TTC549 (cell line): ENCODE measurements around the gene PLK3.
"Not testable (repeated sequence)": the region's sequence is repeated elsewhere in the genome, so short reads cannot be mapped to it uniquely, and the experiment has no call there.

Source experiments
- FAIRE-seq: peaks from 2 replicates; lab custom pipeline; 2012; peaks lifted over from hg19 to GRCh38; lab: Jason Lieb, UNC

The PLK3 gene

DNA sequence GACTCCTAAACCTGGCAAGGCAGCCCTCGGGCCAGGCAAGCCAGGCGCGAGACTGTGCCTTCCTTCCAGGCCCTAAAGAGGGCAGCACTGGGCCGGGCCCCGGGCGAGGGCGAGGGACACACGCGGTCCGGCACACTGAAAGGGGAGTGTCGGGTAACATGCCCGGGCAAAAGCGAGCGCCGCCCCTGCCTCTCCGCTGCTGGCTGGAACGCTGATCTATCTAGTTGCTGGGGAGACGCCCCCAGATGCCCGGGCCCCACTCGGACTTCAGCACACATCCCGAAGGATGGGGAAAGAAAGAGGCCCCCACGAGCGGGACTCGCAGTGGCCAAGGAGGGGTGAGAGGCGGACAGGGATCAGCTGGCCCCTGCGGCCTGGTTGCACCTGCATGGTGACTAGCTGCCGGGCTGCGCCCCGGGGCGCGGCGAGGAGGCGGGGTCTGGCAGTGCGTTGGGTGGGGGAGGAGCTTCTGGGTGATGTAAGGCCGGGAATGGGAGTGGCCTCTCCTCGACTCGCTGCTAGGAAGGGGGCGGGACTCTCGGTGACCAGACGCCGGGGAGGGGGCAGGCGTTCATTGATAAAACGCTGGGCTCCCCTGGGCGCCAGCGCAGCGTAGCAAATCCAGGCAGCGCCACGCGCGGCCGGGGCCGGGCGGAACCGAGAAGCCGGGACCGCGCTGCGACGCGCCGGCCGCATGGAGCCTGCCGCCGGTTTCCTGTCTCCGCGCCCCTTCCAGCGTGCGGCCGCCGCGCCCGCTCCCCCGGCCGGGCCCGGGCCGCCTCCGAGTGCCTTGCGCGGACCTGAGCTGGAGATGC, at the start of gene PLK3:
Gene PLK3 (plus strand): TSS at position 608 of the 815 bp plus-strand sequence. CDS start 87 bp downstream, at position 695.
- peak; percentile 85 for FAIRE-seq

GRCh38 chr1:44757420-44757819, 42.8 kb upstream of the PLK3 start:
- FAIRE-seq: no peak

GRCh38 chr1:44759077-44759476, 41.1 kb upstream of the PLK3 start:
- FAIRE-seq: no peak

DNA sequence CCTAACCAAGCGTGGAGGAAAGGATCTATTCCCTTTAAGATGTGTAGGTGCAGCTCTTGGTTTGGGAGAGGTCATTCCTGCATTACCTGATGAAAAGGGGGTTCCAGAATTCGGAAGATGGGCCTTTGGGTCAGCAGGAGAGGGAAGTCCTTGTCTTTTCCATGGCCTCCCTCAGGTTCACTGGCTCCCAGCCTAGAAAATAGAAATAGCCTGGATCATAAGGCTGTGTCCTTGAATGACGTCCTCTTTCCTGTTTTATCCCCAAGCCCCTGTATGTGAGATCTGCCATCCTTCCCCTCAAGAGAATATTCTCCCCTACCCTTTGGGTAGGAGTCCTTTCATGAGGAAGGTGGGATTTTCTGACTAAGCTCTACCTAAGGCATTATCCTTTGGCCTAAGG, 39.3 kb upstream of the PLK3 start:
- no peak for FAIRE-seq

DNA sequence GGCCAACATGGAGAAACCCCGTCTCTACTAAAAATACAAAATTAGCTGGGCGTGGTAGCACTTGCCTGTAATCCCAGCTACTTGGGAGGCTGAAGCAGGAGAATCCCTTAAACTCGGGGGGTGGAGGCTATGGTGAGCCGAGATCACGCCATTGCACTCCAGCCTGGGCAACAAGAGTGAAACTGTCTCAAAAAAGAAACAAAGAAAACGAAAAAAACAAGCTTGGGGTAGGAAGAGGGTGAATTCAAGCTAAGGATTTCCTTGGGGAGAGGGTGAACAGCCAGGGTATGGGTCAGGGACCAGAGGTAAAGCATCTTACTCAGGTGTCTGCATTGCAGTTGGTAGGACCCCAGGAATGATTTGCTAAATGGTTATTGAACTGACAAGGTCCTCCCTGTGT, 33.8 kb upstream of the PLK3 start:
- not testable (repeated sequence) for FAIRE-seq

GRCh38 chr1:44775078-44775929, 24.9 kb upstream of the PLK3 start, which contains the start of gene RPS8:
RPS8 (plus strand) TSS chr1:44775540; CDS start chr1:44775597, 57 bp downstream.
- FAIRE-seq: no peak

- FAIRE-seq: no peak
These were observed 24.0 kb upstream of the PLK3 start for GRCh38 chr1:44775930-44776729.

- no peak for FAIRE-seq
These were observed 23.5 kb upstream of the PLK3 start for GRCh38 chr1:44776730-44777068.

DNA sequence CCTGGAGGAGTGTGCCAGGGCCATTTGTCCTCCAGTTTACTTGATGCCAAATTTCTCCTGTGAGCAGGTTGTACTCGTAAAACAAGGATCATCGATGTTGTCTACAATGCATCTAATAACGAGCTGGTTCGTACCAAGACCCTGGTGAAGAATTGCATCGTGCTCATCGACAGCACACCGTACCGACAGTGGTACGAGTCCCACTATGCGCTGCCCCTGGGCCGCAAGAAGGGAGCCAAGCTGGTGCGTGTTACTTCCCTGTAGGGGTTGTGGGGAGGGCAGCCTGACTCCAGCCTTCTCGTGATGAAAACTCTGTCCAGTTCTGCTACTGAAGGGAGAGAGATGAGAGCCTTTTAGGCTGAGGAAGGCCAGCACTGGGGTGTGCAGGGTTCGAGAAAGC, 22.6 kb upstream of the PLK3 start:
- no peak for FAIRE-seq

DNA sequence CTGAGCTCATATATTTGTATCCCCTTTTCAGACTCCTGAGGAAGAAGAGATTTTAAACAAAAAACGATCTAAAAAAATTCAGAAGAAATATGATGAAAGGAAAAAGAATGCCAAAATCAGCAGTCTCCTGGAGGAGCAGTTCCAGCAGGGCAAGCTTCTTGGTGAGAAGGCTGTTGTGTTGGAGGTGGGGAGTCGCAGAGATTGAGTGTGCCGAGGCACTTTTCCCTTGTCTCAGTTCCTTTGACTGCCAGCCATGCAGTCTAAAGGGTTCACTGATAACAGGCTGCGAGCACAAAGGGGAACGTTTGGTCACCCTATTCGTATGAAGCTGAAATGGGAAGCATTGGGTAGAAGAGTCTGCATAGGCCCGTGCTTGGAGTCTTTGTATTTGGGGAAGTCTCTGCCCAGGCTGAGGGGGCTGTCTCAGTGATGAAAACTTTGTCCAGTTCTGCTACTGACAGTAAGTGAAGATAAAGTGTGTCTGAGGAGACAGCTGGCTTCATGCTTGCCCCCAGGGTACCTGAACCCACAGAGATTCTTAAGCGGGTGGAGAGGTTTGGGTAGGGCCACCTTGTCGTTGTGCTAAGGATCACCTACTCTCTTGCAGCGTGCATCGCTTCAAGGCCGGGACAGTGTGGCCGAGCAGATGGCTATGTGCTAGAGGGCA, 22.1 kb upstream of the PLK3 start:
- no peak for FAIRE-seq

DNA sequence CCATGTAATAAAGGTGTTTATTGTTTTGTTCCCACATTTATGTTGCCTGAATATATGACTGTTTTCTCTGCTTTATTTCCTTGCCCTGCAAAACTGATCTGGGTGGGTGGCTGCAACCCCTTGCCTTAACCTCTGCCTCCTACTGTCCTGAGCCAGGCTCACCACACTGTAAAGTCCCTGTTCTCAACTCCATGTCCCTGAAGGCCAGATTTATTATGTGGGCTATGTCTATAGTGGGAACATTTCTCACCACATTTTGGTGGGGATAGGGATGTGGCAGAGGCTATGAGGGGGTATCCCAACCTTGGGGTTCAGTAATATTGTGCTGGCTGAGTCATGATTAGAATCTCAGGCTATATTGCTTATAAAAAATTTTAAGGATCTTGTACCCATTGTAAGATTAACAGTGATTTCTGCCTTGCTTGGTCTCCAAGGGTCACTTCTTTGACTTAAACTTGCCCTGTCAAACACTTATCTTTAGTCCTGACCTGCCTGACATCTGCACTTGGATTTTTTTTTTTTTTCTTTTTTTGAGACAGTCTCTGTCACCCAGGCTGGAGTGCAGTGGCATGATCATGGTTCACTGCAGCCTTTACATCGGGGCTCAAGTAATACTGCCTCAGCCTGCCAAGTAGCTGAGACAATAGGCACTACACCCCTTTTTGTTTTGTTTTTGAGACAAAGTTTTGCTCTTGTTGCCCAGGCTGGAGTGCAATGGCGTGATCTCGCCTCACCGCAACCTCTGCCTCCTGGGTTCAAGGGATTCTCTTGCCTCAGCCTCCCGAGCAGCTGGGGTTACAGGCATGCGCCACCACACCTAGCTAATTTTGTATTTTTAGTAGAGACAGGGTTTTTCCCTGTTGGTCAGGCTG, 21.2 kb upstream of the PLK3 start:
- FAIRE-seq: no peak

DNA sequence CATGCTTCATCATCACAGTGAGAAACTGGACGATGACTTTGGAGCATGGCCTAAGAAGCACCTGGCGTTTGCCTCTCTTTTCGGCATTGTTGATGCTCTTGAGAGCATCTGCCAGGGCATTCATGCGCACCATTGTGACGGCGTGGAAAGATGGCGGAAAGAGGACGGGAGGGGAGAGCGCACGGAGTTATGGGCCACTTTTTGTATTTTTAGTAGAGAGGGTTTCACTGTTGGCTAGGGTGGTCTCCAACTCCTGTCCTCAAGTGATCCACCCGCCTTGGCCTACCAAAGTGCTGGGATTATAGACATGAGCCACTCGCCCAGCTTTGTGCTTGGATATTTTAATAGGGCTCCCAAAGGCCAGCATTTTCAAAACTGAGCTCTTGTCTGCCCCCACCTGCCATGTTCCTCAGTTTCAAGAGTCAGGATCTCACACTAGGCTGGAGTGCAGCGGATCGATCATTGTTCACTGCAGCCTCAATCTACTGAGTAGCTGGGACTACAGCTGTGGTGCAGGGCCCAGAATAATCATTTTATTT, 19.5 kb upstream of the PLK3 start:
- FAIRE-seq: no peak

- FAIRE-seq: no peak
These were observed 16.5 kb upstream of the PLK3 start for GRCh38 chr1:44783697-44784093.

DNA sequence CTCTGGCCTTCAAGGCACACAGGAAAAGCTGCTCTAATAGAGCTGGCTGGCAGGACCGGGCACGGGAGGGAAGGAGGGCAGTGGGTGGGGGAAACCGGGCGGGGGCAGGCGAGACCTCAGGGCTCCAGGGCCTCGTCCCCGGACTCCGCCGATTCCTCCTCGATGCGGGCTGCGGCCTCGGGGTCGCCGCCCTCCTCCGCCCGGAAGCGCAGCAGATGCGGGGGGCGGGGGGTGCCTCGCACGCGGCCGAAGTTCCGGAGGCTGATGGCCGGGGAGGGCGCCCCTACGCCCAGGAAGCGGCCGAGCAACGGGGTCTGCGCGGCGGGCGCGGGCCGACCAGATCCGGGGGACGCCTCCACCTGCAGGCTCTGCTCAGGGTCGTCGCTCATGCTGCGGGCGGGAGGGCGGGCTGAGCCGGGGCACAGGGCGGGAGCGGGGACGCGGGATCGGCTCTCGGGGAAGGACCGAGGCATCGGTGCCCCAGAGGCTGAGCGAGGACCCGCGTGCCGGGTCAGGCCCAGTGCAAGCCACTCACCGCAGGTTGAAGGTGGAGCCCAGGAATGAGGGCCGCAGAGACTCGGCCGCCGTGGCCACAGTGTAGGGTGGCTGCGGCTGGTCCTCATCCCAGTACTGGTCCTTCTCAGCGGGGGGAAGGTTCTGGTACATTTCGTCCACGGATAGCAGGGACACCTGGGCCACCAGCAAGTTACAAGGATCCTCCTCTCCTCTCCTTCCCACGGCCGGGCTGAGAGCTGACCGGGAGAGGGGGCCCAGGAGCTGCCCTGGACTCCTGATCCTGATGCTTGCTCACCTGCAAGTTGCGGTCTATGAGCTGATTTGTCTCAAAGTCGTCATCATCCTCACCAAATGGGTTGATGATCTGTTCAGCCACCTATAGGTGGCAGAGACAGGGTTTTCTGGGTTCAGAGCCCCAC, 15.8 kb upstream of the PLK3 start:
- FAIRE-seq: no peak

DNA sequence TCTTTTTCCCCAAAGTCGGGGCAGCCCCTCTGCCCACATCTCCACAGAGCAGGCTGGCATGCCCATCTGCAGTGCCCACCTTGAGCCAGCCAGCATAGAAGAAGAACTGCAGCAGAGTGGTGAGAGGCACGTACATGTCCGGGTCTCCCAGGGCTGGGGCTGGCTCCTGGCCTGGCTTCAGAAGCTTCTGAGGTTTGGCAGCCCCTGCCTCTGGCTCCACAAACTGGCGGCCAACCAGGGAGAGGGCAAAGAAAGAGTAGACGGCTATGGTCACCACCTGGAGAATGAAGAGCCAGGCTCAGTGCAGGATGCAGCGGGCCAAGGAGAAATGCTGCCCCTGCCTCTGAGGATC, 15.2 kb upstream of the PLK3 start:
- FAIRE-seq: no peak

GRCh38 chr1:44785501-44786137, 14.6 kb upstream of the PLK3 start:
- FAIRE-seq: no peak

GRCh38 chr1:44786138-44786840, 13.9 kb upstream of the PLK3 start:
- no peak for FAIRE-seq

DNA sequence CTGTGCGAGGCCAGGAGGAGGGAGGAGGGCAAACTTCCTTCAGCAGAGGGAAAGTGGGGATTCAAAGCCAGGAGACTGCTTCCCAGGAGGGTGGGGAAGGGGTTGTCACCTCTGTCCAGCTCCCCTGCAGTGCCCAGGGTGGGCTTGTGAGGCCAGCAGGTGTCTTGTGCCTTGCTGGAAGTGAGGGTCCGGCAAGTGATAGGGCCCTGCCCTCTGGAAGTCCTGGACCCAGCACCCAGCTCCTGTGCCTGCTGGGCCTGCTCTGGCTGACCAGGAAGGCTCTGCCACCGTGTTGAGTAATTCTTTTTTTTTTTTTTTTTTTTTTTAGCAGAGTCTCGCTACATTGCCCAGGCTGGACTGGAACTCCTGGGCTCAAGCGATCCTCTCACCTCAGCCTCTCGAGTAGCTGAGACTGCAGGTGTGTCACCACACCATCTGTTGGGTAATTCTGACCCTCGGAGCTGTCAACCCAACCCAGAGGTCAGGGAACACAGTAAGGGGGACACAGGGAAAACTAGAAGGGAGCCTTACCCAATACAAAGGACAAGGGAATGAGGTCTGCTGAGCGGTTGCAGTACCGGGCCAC, 13.2 kb upstream of the PLK3 start:
- no peak for FAIRE-seq
